Neural progenitor cell (in vitro differentiated cells): ENCODE results near the gene TMEM244. TPM values are rescaled to one million over a fixed set of nuclear protein-coding genes. Genes with fewer than 3 reads are reported as not detected.

ENCODE experiments used
- DNase-seq: peaks from one replicate; pipeline ENCODE4 v3.0.0-alpha.2; 2016; ENCODE audit warnings: low spot score
- H2AFZ ChIP-seq: fragments of 200-600 bp; sonication (generic); replicated peaks from 2 replicates; pipeline ENCODE4 v1.6.1; 2016; ENCODE audit warnings: antibody characterized with exemption
- H3F3A ChIP-seq: fragments of 200-600 bp; sonication (generic); 2 replicates; pipeline ENCODE4 v1.6.1; 2016; ENCODE audit warnings: antibody characterized with exemption, low read depth
- H3K27ac ChIP-seq: fragments of 200-600 bp; sonication (generic); 2 replicates; pipeline ENCODE4 v1.5.1; 2016; ENCODE audit warnings: mild to moderate bottlenecking
- H3K27me3 ChIP-seq: fragments of 200-600 bp; sonication (generic); 2 replicates; pipeline ENCODE4 v1.6.1; 2016; ENCODE audit warnings: mild to moderate bottlenecking, moderate library complexity
- H3K36me3 ChIP-seq: fragments of 200-600 bp; sonication (generic); 2 replicates; pipeline ENCODE4 v1.5.1; 2016
- H3K4me1 ChIP-seq: fragments of 200-600 bp; sonication (generic); 2 replicates; pipeline ENCODE4 v1.6.1; 2016; ENCODE audit warnings: mixed run types
- H3K4me2 ChIP-seq: fragments of 200-600 bp; sonication (generic); 2 replicates; pipeline ENCODE4 v1.6.1; 2016
- H3K4me3 ChIP-seq: fragments of 200-600 bp; sonication (generic); 2 replicates; pipeline ENCODE4 v1.5.1; 2016
- H3K79me2 ChIP-seq: fragments of 200-600 bp; sonication (generic); 2 replicates; pipeline ENCODE4 v1.6.1; 2016; ENCODE audit warnings: low read depth
- H3K9ac ChIP-seq: fragments of 200-600 bp; sonication (generic); 2 replicates; pipeline ENCODE4 v1.6.1; 2016
- H3K9me3 ChIP-seq: fragments of 200-600 bp; sonication (generic); 2 replicates; pipeline ENCODE4 v1.5.1; 2016; ENCODE audit warnings: low read depth
- H4K20me1 ChIP-seq: fragments of 200-600 bp; sonication (generic); 2 replicates; pipeline ENCODE4 v1.6.1; 2016; ENCODE audit warnings: low read depth
- H3K27ac Mint-ChIP-seq: 3 replicates; pipeline ENCODE4 v1.8.0; 2021; ENCODE audit warnings: mixed read lengths
- H3K27me3 Mint-ChIP-seq: 2 replicates; pipeline ENCODE4 v1.8.0; 2022; ENCODE audit warnings: low read depth, mild to moderate bottlenecking, inconsistent platforms, moderate library complexity, mixed read lengths; ENCODE audit not compliant: insufficient read depth
- H3K36me3 Mint-ChIP-seq: 3 replicates; pipeline ENCODE4 v1.8.0; 2021; ENCODE audit warnings: mixed read lengths
- H3K4me1 Mint-ChIP-seq: 3 replicates; pipeline ENCODE4 v1.8.0; 2021; ENCODE audit warnings: mixed read lengths
- H3K4me3 Mint-ChIP-seq: 3 replicates; pipeline ENCODE4 v1.8.0; 2021; ENCODE audit warnings: mild to moderate bottlenecking, moderate library complexity, mixed read lengths
- H3K9me3 Mint-ChIP-seq: 3 replicates; pipeline ENCODE4 v1.8.0; 2020; ENCODE audit warnings: mixed read lengths
- EZH2 ChIP-seq: fragments of 200-600 bp; sonication (generic); IDR thresholded peaks from 2 replicates; pipeline ENCODE4 v1.6.1; 2017; ENCODE audit warnings: antibody characterized with exemption, mild to moderate bottlenecking, moderate library complexity
- EZH2phosphoT487 ChIP-seq: fragments of 200-600 bp; sonication (generic); IDR thresholded peaks from 2 replicates; pipeline ENCODE4 v1.6.1; 2017; ENCODE audit warnings: antibody characterized with exemption
- total RNA-seq: library from RNA; depleted of rRNA; stranded (reverse); fragments of >200 nt; gene quantifications from 2 replicates; pipeline ENCODE4 v1.2.3, GENCODE V29; 2015; ENCODE audit warnings: low replicate concordance
- TF ChIP-seq, protein P1 (sequence below): fragments of 200-600 bp; sonication (generic); IDR thresholded peaks from 2 replicates; pipeline ENCODE4 v1.5.1; 2017; ENCODE audit warnings: antibody characterized with exemption, mild to moderate bottlenecking

TMEM244 gene
- total RNA-seq, 1 donor from 2014 or later: not detected

GRCh38 chr6:129835691-129836090 is 25.4 kb downstream of the TMEM244 start:
- Mint-ChIP-seq H3K27ac (no peak overlapping the region), H3K27me3 (no peaks in the 10 kb centered on the region), H3K4me1 (no peaks in the 10 kb centered on the region), H3K36me3 (no peaks in the 10 kb centered on the region), H3K4me3 (no peak overlapping the region), H3K9me3 (peaks cover 3% of the 10 kb centered on the region)
- Histone ChIP-seq H3K27me3 (no peaks in the 10 kb centered on the region), H3K4me1 (no peaks in the 10 kb centered on the region), H3K79me2 (no peaks in the 10 kb centered on the region), H3K4me3 (no peak overlapping the region), H3K36me3 (no peaks in the 10 kb centered on the region), H3K4me2 (no peak overlapping the region), H3F3A (no peaks in the 10 kb centered on the region), H3K27ac (no peak overlapping the region), H2AFZ (no peak overlapping the region), H3K9me3 (no peaks in the 10 kb centered on the region), H3K9ac (no peak overlapping the region), H4K20me1 (no peaks in the 10 kb centered on the region)
- DNase-seq: no peak
- TF ChIP-seq EZH2 (no peak), EZH2phosphoT487 (no peak)
- TF ChIP-seq, protein P1, sequence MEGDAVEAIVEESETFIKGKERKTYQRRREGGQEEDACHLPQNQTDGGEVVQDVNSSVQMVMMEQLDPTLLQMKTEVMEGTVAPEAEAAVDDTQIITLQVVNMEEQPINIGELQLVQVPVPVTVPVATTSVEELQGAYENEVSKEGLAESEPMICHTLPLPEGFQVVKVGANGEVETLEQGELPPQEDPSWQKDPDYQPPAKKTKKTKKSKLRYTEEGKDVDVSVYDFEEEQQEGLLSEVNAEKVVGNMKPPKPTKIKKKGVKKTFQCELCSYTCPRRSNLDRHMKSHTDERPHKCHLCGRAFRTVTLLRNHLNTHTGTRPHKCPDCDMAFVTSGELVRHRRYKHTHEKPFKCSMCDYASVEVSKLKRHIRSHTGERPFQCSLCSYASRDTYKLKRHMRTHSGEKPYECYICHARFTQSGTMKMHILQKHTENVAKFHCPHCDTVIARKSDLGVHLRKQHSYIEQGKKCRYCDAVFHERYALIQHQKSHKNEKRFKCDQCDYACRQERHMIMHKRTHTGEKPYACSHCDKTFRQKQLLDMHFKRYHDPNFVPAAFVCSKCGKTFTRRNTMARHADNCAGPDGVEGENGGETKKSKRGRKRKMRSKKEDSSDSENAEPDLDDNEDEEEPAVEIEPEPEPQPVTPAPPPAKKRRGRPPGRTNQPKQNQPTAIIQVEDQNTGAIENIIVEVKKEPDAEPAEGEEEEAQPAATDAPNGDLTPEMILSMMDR: no peak

- H3K36me3 ChIP-seq: no peaks in the 10 kb centered on the region
- H3K4me2 ChIP-seq: no peak overlapping the region
- Mint-ChIP-seq H3K27me3 (no peaks in the 10 kb centered on the region), H3K36me3 (no peaks in the 10 kb centered on the region), H3K9me3 (no peaks in the 10 kb centered on the region), H3K4me3 (no peak overlapping the region), H3K27ac (no peak overlapping the region), H3K4me1 (no peaks in the 10 kb centered on the region)
- H3K27me3 ChIP-seq: no peaks in the 10 kb centered on the region
- H4K20me1 ChIP-seq: no peaks in the 10 kb centered on the region
- H3K79me2 ChIP-seq: no peaks in the 10 kb centered on the region
- no peak overlapping the region for H2AFZ ChIP-seq
- no peaks in the 10 kb centered on the region for H3K4me1 ChIP-seq
- no peaks in the 10 kb centered on the region for H3F3A ChIP-seq
- no peak overlapping the region for H3K4me3 ChIP-seq
- TF ChIP-seq, protein P1: no peak
- TF ChIP-seq EZH2 (no peak), EZH2phosphoT487 (no peak)
- no peak for DNase-seq
- H3K9ac ChIP-seq: no peak overlapping the region
- no peak overlapping the region for H3K27ac ChIP-seq
- H3K9me3 ChIP-seq: no peaks in the 10 kb centered on the region
These were observed 28.8 kb downstream of the TMEM244 start for GRCh38 chr6:129832299-129832698.

DNA sequence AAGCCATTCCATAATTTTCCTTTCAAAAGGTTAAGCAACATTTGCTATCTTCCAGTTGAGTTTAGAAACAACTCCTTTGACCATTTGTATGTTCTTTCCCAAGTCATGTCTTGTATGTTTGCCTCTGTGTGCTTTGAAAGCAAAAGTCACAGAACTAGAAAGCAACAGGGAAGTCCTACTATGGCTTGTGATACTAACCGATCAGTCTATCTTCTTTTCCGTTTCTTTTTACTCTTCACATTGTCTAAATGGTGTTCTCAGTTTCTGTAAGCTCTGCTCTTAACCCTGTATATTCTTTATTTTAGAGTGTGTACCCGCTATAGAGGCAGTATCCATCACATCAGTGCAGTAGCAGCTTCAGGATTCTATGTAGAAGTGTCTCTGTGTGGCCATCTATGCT is 32.9 kb downstream of the TMEM244 start:
- no peak for DNase-seq
- no peaks in the 10 kb centered on the region for H3K9me3 ChIP-seq
- H3K4me3 ChIP-seq: no peak overlapping the region
- no peaks in the 10 kb centered on the region for H3K4me1 ChIP-seq
- no peak overlapping the region for H3K27ac ChIP-seq
- H3K27me3 ChIP-seq: no peaks in the 10 kb centered on the region
- Mint-ChIP-seq H3K4me3 (no peak overlapping the region), H3K27me3 (no peaks in the 10 kb centered on the region), H3K4me1 (no peaks in the 10 kb centered on the region), H3K27ac (no peak overlapping the region), H3K9me3 (no peaks in the 10 kb centered on the region), H3K36me3 (no peaks in the 10 kb centered on the region)
- no peaks in the 10 kb centered on the region for H3F3A ChIP-seq
- no peaks in the 10 kb centered on the region for H3K36me3 ChIP-seq
- TF ChIP-seq EZH2: no peak
- no peak for TF ChIP-seq EZH2phosphoT487
- TF ChIP-seq, protein P1: no peak
- H3K9ac ChIP-seq: no peak overlapping the region
- H2AFZ ChIP-seq: no peak overlapping the region
- H4K20me1 ChIP-seq: no peaks in the 10 kb centered on the region
- no peaks in the 10 kb centered on the region for H3K79me2 ChIP-seq
- H3K4me2 ChIP-seq: no peak overlapping the region

- Histone ChIP-seq H3F3A (no peaks in the 10 kb centered on the region), H3K9ac (no peak overlapping the region), H3K79me2 (no peaks in the 10 kb centered on the region), H3K27me3 (no peaks in the 10 kb centered on the region), H3K9me3 (no peaks in the 10 kb centered on the region), H3K27ac (no peak overlapping the region), H3K36me3 (no peaks in the 10 kb centered on the region), H4K20me1 (no peaks in the 10 kb centered on the region), H3K4me3 (no peak overlapping the region), H2AFZ (no peak overlapping the region), H3K4me2 (no peak overlapping the region), H3K4me1 (no peaks in the 10 kb centered on the region)
- Mint-ChIP-seq H3K27ac (no peak overlapping the region), H3K36me3 (no peaks in the 10 kb centered on the region), H3K4me3 (no peak overlapping the region), H3K4me1 (no peaks in the 10 kb centered on the region), H3K27me3 (no peaks in the 10 kb centered on the region), H3K9me3 (no peaks in the 10 kb centered on the region)
- DNase-seq: no peak
- TF ChIP-seq EZH2 (no peak), EZH2phosphoT487 (no peak)
- TF ChIP-seq, protein P1: no peak
These were observed 42.9 kb downstream of the TMEM244 start for GRCh38 chr6:129818251-129818650.
